CD4-positive, alpha-beta T cell treated with Interleukin-6 for 4 hours (primary cell): ENCODE data around the gene UBR1.
"Not testable (repeated sequence)": the region's sequence is repeated elsewhere in the genome, so short reads cannot be mapped to it uniquely, and the experiment has no call there.

ENCODE experiments used
- DNase-seq: peaks from one replicate; pipeline ENCODE4 v3.0.0-alpha.2; 2020; ENCODE audit warnings: mixed read lengths

The UBR1 gene

DNA sequence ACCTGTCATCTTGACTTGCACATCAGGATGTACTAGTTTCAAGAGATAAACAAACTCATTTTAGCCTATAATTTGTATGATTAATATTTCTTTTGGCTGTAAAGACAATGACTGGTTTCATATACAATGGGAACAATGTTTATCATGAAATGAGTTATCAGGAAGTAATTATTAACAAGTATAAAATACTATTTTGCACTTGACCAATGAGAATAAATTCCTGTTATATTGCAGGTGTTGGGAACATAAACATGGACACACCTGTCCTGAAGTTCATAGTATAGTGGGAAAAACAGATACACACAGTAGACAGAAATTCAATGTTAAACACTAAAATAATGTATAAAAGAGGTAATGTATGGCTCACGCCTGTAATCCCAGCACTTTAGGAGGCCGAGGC lies 56.9 kb downstream of the UBR1 start:
- DNase-seq = no peak

DNA sequence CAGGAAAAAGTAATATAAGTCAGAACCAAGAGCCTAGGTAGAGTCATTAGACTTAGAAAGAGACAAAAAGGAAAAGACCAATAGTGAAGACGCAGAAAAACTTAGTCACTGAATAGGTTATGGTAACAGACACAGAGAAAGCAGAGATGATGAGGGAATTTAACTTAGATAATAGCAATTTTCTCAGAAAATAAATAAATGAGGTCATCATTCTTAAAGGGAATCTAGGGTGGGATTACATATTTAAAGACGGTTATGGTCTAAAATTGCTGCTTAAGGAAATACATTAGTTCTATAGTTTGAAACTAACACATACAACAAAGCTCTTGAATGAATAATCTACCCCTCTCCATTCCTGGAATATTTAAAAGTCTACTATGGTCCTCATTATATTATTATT lies 59.4 kb downstream of the UBR1 start:
- DNase-seq = no peak

DNA sequence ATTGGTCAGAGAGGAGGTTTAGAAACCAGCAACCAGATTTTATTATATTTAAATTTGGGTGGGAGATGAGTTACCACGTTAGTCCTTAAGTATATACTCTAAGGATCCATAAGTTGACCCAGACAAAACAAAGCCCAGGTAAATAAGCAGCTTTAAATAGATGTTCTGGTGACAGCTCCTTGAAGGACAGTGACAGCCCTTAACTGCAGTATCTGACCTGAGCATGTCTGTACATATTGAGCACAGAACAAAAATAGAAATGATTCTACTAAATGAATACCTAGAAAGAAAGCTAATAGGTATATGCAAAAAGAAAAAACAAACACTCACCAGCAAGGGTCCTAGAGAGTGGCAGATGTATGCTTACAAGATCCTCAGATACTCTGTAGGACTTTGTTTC lies 63.0 kb downstream of the UBR1 start:
- no peak for DNase-seq

DNA sequence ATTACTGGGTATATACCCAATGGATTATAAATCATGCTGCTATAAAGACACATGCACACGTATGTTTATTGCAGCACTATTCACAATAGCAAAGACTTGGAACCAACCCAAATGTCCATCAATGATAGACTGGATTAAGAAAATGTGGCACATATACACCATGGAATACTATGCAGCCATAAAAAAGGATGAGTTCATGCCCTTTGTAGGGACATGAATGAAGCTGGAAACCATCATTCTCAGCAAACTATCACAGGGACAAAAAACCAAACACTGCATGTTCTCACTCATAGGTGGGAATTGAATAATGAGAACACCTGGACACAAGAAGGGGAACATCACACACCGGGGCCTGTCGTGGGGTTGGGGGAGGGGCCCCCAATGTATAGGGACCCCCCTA lies 64.8 kb downstream of the UBR1 start:
- DNase-seq = not testable (repeated sequence)

DNA sequence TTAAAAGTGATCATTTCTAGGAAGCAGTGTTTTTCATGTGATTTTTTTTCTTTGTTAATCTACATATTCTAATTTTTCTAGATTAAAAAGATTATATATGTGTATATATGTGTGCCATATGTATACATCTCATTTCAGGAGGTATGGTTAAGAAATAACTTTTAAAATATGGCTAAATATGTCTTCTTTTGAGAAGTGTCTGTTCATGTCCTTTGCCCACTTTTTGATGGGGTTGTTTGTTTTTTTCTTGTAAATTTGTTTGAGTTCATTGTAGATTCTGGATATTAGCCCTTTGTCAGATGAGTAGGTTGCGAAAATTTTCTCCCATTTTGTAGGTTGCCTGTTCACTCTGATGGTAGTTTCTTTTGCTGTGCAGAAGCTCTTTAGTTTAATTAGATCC lies 70.6 kb downstream of the UBR1 start:
- DNase-seq = not testable (repeated sequence)

DNA sequence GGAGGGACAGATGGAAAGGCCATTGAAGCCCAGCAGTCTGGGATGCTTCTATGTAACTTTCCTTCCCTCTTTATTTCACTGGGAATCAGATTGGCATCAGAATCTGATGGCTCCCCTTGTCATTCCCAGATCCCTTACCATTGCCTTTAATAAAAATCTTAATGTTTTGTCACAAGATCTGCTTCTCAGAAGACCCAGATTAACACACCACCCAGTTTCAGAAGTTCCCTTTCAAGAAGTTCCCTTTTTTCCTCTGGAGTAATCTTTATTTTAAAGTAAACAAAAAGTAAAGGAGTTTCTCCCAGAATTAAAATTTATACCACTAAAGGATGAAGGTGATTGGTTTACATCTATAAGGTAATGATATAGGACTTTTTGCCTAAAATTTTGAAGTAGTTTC lies 76.4 kb downstream of the UBR1 start:
- no peak for DNase-seq

DNA sequence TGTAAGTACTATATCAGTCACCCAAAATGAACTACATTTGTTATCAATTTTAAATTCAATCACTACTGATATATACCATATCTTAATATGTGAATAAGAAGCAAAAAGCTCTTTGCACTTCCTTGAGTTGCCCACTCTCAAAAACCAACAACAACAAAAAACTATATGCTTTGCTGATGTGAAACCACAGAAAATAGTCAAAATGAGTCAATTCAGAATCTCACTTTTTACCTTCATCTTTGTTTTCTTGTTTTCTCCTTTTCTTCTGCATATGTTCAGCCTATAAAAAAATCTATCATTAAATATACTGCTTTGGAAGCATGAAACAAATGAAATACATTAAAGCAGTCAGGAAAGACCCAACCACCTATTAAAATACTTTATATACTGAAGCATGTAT lies 80.7 kb downstream of the UBR1 start:
- no peak for DNase-seq

DNA sequence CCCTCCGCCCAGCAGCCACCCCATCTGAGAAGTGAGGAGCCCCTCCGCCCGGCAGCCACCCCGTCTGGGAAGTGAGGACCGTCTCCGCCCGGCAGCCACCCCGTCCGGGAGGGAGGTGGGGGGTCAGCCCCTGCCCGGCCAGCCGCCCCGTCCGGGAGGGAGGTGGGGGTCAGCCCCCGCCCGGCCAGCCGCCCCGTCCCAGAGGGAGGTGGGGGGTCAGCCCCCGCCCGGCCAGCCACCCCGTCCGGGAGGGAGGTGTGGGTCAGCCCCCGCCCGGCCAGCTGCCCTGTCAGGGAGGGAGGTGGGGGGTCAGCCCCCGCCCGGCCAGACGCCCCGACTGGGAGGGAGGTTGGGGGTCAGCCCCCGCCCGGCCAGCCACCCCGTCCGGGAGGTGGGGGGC lies 91.2 kb downstream of the UBR1 start:
- not testable (repeated sequence) for DNase-seq

DNA sequence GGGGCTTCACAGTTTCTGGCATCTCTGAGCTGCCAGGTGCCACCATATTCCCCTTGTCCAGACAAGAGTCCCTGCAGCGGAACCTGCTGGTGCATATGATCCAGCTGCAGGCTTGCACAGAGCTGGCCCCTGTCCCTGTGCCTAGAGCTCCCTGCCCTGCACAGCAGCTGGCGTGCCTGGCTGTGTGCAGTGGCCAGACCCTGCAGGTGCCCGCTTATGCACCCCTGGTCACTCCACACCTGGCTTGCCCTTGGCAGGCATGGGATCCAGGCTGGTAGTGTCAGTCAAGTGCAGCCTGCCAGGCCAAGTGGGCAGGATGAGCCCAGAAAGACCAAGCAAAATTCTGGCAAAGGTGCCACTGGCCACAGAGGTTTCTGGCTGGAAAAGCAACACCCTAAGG lies 96.6 kb downstream of the UBR1 start:
- no peak for DNase-seq

DNA sequence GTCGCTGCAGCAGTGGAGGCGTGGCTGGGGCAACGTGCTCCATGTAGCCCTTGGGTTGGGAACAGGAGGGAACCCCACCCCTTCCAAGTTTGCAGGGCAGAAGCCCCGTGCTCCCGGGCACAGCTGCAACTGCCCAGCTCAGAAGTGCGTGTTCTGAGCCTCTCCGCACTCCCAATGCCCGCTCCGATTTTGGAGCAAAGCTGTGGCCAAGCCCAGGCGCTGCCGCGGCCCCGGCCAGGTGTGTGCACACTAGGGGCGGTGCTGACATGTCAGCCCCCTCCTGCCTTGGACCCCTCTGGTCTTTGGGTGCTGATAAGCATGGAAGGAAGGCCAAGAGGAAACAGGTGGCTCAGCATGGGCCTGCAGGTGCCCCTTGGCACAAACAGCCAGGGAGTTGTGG lies 97.7 kb downstream of the UBR1 start:
- DNase-seq = no peak

DNA sequence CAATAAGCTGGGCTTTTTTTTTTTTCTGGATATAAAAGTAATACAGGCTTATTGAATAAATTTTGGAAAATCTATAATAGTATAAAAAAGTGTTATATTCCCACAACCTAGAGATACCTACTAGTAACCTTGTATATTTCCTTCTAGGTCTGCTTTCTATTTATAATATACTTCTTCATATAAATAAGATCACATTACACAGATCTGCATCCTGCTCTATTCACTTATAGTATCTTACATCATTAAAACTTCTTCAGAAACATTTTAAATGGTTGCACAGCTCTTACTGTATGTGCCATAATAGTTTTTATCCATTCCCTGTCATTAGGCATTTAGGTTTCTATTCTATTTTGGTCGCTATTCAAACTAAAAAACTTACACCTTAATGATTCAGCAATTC lies 98.3 kb downstream of the UBR1 start:
- DNase-seq = no peak

DNA sequence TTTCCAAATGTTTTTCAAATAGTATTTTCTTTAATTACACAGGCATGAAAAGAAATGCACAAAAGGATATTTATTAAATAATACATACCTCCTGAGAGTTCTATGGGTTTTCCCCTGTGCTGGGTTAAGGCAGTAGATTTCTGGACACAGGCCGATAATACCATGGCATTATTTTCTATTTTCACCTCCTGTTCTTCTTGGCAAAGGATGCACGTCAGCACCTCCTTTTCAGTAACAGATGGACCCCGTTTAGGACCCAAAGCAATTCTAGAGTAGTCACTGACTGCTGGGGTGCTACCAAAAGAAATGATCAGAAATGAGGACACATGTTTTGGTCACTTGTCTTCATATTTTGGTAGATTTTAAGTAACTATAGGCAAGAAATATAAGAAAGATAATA lies 98.8 kb downstream of the UBR1 start:
- DNase-seq = no peak

DNA sequence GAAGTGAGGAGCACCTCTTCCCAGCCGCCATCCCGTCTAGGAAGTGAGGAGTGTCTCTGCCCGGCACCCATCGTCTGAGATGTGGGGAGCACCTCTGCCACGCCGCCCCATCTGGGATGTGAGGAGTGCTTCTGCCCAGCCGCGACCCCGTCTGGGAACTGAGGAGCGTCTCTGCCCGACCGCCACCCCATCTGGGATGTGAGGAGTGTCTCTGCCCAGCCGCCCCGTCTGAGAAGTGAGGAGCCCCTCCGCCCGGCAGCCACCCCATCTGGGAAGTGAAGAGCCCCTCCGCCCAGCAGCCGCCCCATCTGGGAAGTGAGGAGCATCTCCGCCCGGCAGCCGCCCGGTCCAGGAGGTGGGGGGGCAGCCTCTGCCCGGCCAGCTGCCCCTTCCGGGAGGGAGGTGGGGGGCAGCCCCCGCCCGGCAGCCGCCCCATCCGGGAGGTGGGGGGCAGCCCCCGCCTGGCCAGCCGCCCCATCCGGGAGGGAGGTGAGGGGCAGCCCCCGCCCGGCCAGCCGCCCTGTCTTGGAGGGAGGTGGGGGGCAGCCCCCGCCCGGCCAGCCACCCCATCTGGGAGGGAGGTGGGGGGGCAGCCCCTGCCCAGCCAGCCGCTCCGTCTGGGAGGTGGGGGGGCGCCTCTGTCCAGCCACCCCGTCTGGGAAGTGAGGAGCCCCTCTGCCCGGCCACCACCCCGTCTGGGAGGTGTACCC lies 100.8 kb downstream of the UBR1 start:
- DNase-seq = not testable (repeated sequence)

DNA sequence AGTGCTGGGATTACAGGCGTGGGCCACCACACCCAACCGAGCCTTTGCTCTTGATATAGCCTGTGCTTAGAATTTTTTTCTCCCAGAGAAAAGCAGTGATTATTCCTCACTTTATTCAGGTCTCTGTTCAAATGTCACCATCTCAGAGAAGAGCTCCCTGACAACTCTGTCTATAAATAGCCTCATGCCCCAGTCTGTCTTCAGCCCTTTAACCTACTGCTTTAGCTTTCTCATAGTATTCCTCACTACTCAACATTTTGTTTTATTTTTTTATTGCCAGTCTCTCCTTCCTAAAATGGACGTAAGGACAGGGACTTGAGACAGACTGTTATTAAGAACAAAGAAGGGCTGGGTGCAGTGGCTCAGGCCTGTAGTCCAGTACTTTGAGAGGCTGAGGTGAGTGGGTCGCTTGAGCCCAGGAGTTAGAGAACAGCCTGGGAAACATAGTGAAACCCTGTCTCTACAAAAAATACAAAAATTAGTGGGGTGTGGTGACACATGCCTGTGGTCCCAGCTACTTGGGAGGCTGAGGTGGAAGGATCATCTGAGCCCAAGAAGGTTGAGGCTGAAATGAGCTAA lies 106.5 kb downstream of the UBR1 start:
- DNase-seq = no peak

DNA sequence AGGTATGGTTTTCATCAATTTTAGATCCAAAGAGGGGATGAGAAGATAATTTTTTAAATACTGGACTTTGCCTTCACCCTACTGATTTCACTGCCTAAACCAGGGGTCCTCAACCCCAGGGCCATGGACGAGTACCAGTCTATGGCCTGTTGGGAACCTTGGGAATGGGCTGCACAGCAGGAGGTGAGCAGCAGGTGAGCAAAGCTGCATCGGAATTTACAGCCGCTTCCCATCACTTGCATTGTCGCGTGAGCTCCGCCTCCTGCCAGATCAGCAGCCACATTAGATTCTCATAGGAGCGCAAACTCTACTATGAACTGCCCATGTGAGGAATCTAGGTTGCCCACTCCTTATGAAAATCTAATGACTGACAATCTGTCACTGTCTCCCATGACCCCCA lies 109.0 kb downstream of the UBR1 start:
- no peak for DNase-seq

DNA sequence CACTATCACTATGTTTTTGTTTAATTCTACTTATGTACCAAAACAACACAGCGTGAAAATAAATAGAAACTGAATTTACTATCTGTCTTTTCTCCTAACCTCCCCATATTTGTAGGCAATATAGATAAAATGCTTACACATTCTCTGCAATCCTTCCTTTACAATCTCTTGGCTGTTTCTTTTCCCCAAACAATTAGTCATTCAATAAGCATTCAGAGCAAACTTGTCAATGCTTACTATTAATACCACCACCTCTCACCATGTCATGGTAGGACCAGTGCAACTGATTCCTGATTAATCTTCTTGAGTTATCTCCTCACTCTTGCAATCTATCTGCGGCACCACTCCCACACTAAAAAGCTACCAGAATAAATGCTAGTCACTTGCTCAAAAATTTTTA lies 111.3 kb downstream of the UBR1 start:
- DNase-seq = no peak

DNA sequence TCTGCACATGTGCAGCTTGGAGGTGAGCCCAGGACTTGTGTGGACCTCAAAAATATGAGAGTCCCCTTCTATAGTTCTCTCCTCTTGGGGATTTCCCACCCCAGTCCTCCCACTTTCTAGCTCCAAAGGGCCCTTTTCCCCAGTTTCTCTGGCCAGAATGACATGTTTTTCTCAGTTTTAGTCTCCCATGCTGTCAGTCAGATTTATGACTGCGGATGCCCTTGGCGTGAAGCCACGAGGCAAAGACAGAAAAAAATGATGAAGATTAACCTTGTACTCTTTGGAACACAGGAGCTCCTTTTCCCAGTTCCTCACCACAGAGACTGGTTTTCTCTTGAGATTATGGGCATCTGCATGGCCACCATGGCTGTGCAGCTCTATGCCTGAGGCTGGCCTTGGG lies 113.2 kb downstream of the UBR1 start:
- no peak for DNase-seq

DNA sequence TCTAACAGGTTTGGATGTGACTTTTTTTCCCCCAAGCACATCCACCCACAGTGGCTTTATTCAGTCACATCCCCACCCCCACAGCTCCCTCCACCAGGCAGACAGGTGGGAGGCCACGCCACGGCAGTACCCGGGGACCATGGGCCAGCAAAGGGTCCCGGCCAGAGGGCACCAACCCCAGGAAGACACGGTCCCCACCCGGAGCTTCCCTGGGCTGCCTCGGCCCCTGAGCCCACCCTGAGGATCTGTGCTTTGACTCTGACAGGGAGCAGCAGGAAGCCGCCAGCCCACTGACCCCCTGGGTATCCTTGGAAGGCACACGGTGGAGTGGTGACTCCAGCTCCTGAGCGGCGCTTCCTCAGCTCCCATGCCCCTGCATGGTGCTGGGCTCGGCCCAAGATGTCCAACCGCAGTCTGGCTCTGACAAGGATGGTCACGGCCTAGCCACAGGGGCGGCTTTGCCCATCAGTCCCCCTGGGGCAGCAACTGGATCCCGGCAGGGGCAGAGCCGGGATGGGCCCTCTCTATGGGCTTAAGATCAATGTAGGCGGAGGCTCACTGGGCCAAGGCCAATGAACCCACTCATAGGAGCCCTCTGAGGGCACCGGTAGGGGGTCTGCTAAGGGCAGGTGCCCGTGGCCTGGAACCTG lies 119.0 kb downstream of the UBR1 start:
- DNase-seq = no peak

DNA sequence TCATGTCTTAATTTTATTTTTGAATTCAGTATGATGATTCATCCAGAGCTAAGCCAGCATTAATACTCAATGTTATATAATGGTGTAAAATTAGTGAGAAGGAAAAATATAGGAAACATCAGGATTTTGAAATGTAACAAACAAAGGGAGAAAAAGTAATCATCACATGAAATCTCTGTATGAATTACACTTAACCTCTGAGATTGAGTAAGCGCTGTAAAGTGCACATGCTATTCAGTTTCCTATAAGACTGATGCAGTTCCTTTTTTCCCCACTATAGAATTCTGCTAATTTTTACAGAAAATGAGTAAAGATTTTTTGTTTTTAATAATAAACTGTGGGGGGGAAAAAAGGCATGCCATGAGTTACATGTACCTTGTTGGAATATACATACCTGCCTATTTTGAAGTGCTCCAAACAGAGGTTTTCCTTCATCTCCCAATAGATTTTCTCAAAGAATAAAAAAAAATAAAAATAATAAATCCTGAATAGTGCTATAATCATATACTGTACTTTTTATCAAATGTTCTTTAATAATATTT lies 121.3 kb downstream of the UBR1 start:
- no peak for DNase-seq

DNA sequence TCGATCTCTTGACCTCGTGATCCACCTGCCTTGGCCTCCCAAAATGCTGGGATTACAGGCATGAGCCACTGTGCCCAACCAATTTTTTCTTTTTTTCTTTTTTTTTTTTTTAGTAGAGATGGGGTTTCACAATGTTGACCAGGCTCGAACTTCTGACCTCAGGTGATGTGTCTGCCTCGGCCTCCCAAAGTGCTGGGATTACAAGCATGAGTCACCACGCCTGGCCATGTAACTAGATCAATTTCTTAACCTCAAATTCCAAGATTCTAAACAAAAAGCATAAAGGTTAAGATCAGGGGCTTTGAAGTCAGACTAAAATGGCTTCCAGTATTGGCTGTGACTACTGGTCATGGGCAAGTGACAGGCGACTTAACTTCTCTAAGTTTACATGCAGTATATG lies 126.7 kb downstream of the UBR1 start:
- DNase-seq = not testable (repeated sequence)

DNA sequence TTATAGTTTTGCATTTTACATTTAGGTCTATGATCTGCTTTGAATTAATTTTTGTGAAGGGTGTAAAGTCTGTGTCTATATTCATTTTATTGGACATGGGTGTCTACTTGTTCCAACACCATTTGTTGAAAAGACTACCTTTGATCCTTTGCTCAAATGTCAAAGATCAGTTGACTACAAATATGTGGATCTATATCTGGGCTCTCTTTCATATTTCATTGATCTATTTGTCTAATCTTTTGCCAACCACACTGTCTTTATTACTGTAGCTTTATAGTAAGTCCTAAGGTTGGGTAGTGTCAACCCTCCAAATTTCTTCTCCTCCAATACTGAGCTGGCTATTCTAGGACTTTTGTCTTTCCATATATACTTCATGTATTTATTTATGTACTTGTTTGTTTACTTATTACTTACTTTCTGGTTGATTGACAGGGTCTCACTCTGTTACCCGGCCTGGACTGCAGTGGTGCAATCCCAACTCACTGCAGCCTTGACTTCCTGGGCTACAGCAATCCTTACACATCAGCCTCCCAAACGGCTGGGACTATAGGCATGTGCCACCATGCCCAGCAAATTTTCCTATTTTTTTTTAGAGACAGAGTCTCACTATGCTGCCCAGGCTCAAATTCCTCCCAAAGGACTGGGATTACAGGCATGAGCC lies 131.5 kb downstream of the UBR1 start:
- no peak for DNase-seq

DNA sequence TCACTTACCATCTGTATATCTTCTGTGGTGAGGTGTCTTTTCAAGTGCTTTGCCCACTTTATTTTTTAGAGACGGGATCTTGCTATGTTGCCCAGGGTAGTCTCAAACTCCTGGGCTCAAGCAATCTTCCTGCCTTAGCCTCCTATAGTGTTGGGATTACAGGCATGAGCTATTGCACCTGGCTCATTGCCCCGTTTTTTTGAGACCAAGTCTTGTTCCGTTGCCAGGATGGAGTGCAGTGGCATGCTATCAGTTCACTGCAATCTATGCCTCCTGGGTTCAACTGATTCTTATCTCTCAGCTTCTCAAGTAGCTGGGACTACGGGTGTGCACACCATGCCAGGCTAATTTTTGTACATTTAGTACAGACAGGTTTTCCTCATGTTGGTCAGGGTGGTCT lies 132.7 kb downstream of the UBR1 start:
- DNase-seq = no peak

DNA sequence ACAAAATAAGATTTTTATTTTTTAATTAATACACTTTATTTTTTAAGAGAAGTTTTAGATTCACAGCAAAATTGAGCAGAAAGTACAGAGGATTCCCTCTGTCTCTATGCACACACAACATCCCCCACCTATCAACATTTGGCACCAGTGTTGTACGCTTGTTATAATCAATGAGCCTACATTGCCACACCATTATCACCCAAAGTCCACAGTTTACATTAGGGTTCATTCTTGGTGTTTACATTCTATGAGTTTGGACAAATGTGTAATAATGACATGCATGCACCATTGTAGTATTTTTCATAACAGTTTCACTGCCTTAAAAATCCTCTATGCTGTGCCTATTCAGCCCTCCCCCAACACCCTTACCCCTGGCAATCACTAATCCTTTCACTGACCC lies 134.0 kb downstream of the UBR1 start:
- DNase-seq = no peak

DNA sequence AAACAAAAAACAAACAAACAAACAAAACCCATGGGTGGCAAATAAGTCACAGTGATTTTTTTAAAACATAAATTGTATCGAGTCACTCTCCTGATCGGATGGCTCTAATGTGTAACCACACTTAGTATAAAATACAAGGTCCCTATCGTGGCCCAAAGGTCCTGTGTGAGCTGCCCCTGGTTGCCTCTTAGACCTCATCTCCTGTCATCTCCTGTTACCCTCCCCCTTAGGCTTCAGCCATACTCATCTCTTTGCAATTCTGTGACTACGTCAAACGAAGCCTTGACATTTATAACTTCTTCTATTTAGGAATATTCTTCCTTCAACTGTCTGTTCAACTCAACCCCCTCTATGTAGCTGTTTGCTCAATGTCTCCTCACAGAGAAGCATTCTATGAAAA lies 141.4 kb downstream of the UBR1 start:
- no peak for DNase-seq
